Measurements from ENCODE around the gene STX11. TPM values are rescaled to one million over a fixed set of nuclear protein-coding genes. Genes with fewer than 3 reads are reported as not detected.

Gene STX11
- total RNA-seq, 1 experiment from 2014 or later, result 0.69 TPM

DNA sequence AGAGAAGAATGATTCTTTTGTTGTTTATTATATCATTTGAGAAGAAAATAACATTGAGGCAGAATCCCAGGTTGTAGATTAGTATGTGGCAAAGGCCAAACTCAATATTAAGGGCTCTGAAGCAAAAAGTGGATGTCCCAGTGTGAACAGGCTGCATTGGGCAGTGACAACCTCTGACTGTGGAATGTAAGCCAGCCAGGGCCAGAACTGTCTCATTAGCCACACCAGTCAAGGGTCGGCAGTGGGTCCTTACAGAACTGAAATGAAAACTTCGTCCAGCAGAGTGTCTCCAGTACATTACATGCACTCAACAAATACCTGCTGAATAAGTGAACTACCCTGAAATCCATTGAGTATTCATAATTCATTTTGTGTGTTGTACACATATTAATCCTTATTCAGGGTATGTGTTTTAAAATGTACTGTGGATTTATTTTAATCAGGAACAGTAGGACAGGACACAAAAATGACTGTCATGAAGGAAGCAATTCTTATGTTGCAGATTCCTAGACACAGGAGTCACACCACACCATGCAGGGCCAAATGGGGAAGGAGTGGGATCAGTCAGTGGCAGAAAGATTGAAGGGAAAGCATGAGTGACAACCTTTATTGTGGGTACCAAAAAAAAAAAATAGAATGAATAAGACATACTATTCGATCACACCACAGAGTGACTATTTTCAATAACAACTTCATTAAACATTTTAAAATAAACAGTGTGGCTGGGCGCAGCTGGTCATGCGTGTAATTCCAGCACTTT lies 69.9 kb downstream of the STX11 start:
- no peaks in the 10 kb centered on the region for H3K79me2 ChIP-seq (ENCODE audit: insufficient read depth, low read length)
- H3K9me3 ChIP-seq (ENCODE audit: control insufficient read depth in 1 of 2, insufficient read depth in 1 of 2, low read depth in 1 of 2, low read length in 2 of 2), result no peaks in the 10 kb centered on the region
- intact Hi-C loops (cut with micrococcal nuclease), result no loop called here
- TF ChIP-seq EZH2 (IDR thresholded peaks at IDR 0.05), result no peak
- TF ChIP-seq, protein P1, sequence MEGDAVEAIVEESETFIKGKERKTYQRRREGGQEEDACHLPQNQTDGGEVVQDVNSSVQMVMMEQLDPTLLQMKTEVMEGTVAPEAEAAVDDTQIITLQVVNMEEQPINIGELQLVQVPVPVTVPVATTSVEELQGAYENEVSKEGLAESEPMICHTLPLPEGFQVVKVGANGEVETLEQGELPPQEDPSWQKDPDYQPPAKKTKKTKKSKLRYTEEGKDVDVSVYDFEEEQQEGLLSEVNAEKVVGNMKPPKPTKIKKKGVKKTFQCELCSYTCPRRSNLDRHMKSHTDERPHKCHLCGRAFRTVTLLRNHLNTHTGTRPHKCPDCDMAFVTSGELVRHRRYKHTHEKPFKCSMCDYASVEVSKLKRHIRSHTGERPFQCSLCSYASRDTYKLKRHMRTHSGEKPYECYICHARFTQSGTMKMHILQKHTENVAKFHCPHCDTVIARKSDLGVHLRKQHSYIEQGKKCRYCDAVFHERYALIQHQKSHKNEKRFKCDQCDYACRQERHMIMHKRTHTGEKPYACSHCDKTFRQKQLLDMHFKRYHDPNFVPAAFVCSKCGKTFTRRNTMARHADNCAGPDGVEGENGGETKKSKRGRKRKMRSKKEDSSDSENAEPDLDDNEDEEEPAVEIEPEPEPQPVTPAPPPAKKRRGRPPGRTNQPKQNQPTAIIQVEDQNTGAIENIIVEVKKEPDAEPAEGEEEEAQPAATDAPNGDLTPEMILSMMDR (IDR thresholded peaks at IDR 0.05 in 2 of 3, conservative IDR thresholded peaks at IDR 0.05 in 1 of 3; ENCODE audit: borderline replicate concordance in 1 of 3, insufficient read depth in 1 of 3, low read depth in 2 of 3, low read length in 2 of 3), result no peak
- TF ChIP-seq EZH2phosphoT487 (IDR thresholded peaks at IDR 0.05; ENCODE audit: borderline replicate concordance), result no peak
- TF ChIP-seq EGR1 (IDR thresholded peaks at IDR 0.05; ENCODE audit: low read depth), result no peak
- no peak for TF ChIP-seq SRF (IDR thresholded peaks at IDR 0.05; ENCODE audit: low read depth)
- TF ChIP-seq, protein P2, sequence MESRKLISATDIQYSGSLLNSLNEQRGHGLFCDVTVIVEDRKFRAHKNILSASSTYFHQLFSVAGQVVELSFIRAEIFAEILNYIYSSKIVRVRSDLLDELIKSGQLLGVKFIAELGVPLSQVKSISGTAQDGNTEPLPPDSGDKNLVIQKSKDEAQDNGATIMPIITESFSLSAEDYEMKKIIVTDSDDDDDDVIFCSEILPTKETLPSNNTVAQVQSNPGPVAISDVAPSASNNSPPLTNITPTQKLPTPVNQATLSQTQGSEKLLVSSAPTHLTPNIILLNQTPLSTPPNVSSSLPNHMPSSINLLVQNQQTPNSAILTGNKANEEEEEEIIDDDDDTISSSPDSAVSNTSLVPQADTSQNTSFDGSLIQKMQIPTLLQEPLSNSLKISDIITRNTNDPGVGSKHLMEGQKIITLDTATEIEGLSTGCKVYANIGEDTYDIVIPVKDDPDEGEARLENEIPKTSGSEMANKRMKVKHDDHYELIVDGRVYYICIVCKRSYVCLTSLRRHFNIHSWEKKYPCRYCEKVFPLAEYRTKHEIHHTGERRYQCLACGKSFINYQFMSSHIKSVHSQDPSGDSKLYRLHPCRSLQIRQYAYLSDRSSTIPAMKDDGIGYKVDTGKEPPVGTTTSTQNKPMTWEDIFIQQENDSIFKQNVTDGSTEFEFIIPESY (IDR thresholded peaks at IDR 0.05; ENCODE audit: extremely low read depth, insufficient replicate concordance, low read length), result no peak
- TF ChIP-seq FOSL1 (IDR thresholded peaks at IDR 0.05; ENCODE audit: low read depth), result no peak
- TF ChIP-seq POLR2A (IDR thresholded peaks at IDR 0.05; ENCODE audit: borderline replicate concordance, extremely low read depth, insufficient read depth, insufficient read length), result no peak
- TF ChIP-seq, protein P3, sequence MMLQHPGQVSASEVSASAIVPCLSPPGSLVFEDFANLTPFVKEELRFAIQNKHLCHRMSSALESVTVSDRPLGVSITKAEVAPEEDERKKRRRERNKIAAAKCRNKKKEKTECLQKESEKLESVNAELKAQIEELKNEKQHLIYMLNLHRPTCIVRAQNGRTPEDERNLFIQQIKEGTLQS (IDR thresholded peaks at IDR 0.05), result no peak
- TF ChIP-seq MAX (IDR thresholded peaks at IDR 0.05), result no peak
- TF ChIP-seq, protein P4, sequence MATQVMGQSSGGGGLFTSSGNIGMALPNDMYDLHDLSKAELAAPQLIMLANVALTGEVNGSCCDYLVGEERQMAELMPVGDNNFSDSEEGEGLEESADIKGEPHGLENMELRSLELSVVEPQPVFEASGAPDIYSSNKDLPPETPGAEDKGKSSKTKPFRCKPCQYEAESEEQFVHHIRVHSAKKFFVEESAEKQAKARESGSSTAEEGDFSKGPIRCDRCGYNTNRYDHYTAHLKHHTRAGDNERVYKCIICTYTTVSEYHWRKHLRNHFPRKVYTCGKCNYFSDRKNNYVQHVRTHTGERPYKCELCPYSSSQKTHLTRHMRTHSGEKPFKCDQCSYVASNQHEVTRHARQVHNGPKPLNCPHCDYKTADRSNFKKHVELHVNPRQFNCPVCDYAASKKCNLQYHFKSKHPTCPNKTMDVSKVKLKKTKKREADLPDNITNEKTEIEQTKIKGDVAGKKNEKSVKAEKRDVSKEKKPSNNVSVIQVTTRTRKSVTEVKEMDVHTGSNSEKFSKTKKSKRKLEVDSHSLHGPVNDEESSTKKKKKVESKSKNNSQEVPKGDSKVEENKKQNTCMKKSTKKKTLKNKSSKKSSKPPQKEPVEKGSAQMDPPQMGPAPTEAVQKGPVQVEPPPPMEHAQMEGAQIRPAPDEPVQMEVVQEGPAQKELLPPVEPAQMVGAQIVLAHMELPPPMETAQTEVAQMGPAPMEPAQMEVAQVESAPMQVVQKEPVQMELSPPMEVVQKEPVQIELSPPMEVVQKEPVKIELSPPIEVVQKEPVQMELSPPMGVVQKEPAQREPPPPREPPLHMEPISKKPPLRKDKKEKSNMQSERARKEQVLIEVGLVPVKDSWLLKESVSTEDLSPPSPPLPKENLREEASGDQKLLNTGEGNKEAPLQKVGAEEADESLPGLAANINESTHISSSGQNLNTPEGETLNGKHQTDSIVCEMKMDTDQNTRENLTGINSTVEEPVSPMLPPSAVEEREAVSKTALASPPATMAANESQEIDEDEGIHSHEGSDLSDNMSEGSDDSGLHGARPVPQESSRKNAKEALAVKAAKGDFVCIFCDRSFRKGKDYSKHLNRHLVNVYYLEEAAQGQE (IDR thresholded peaks at IDR 0.05; ENCODE audit: low read depth), result no peak
- no peak overlapping the region for H3K27ac ChIP-seq (ENCODE audit: low read depth, low read length)
- H3K9ac ChIP-seq (ENCODE audit: low read length), result no peak overlapping the region
- no peaks in the 10 kb centered on the region for H4K20me1 ChIP-seq (ENCODE audit: insufficient read depth)
- peaks cover 6 to 20% of the 10 kb centered on the region in 2 experiments; a peak in 3 of 4 replicates for H3K4me1 ChIP-seq (ENCODE audit: control insufficient read depth in 1 of 2, insufficient read depth in 2 of 2, low read length in 2 of 2)
- H3K27me3 ChIP-seq (ENCODE audit: insufficient read depth, low read length), result no peaks in the 10 kb centered on the region
- H3K4me3 ChIP-seq (replicated peaks in 1 of 2; ENCODE audit: low read depth in 1 of 2, low read length in 2 of 2), result no peak overlapping the region
- BruUV-seq (replicated peaks), result no TSS peak
- no peaks in the 10 kb centered on the region for H3K36me3 ChIP-seq (ENCODE audit: control insufficient read depth in 1 of 2, insufficient read depth in 2 of 2, low read length in 2 of 2)
- ChIA-PET POLR2A (no interaction called here), CTCF (interaction anchor here (2.5 kb wide), 1 partner anchor 261 kb away, joined by 9 read pairs; no protein-coding TSS in a partner anchor), RAD21 (ENCODE audit: low non-redundant PET in 1 of 2, low total read pairs in 2 of 2, uncharacterized antibody in 2 of 2, unreplicated experiment in 2 of 2) (no interaction called here)
- no peaks in the 10 kb centered on the region for H3K9me2 ChIP-seq (ENCODE audit: insufficient read depth)
- ATAC-seq (no peak), DNase-seq (ENCODE audit: low read depth, low spot score) (no peak)
- H2AFZ ChIP-seq (ENCODE audit: low read depth, low read length, poor library complexity, severe bottlenecking), result no peak overlapping the region
- no peak overlapping the region for H3K4me2 ChIP-seq (ENCODE audit: low read length)
